ENCODE measurements around the gene TBC1D10B. TPM values are rescaled to one million over a fixed set of nuclear protein-coding genes. Genes with fewer than 3 reads are reported as not detected.

Gene TBC1D10B
- total RNA-seq, 2 experiments from 2014 or later, result 12.7 to 14.7 TPM

DNA sequence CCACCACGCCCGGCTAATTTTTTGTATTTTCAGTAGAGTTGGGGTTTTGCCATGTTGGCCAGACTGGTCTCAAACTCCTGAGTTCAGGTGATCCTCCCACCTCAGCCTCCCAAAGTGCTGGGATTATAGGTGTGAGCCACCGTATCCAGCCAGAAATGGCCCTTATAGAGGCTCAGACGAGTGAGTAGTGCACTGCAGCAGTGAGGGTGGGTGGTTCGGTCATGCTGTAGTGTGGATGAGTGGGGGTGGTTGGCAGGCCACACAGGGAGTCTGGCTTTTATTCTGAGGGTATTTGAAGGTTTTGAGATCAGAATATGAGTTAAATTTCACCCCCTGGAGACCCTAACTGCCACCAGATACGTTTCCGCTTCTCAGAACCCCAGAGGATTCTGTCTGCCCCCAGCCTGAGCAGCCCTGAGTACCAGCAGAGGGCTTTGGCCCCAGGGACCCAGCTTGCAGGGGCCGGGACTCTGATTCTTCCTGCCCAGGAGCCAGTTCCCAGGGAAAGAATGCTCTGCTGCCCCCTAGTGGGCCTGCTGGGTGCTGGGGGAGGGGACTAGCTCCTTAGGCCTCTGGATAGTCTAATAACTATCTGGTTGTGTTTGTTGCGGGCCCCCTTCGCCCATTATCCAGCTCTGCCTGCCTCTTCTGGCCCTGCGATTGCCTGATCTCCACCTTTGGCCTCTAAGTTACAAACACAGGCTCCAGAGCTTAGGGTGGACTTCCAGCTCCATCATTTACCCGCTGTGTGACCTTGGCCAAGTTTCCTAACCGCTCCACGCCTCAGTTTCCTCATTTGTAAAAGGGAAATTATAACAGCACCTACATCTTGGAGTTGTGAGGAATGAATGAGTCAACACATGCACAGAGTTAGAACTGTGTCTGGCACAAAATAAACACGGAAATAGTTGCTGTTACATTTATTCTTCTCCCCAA, 39.1 kb upstream of the TBC1D10B start:
- peaks cover 31% of the 10 kb centered on the region for H3K4me1 ChIP-seq (ENCODE audit: insufficient read depth, low read length)
- no peaks in the 10 kb centered on the region for H3K9me3 ChIP-seq (ENCODE audit: control insufficient read depth in 1 of 2, insufficient read depth in 1 of 2, low read length in 2 of 2)
- no peak overlapping the region for H3K4me3 ChIP-seq (ENCODE audit: low read length)
- intact Hi-C loops (cut with DNase I, micrococcal nuclease), result loop anchor here (1.0 to 10.0 kb wide), 6 partner anchors 27 to 345 kb away; partner anchors contain the start of genes ALDOA (in 2 of the 2), CD2BP2 (in 2 of the 2), MYL11 (in 1 of the 2) and SEPTIN1 (in 1 of the 2)
- H3K27ac Mint-ChIP-seq, result peak overlapping the region; percentile 79
- ChIA-PET POLR2A (interaction anchor here (0.6 to 5.1 kb wide), 12 partner anchors 9 to 344 kb away, joined by 3 to 131 read pairs (median 5); partner anchors contain the start of genes ALDOA, CORO1A, DCTPP1 and FBRS), CTCF (interaction anchor here (0.5 to 3.9 kb wide), 34 partner anchors 8 to 346 kb away, joined by 3 to 20 read pairs (median 4); partner anchors contain the start of genes CD2BP2, CORO1A, DCTPP1 and MYL11)
- peak overlapping the region; percentile 84 for H3K4me3 Mint-ChIP-seq
- H3K4me1 Mint-ChIP-seq (ENCODE audit: low read depth), result peaks cover 21% of the 10 kb centered on the region
- no peaks in the 10 kb centered on the region for H3K27me3 ChIP-seq (ENCODE audit: control insufficient read depth in 1 of 2, insufficient read depth in 2 of 2, low read length in 2 of 2)
- TF ChIP-seq, protein P1, sequence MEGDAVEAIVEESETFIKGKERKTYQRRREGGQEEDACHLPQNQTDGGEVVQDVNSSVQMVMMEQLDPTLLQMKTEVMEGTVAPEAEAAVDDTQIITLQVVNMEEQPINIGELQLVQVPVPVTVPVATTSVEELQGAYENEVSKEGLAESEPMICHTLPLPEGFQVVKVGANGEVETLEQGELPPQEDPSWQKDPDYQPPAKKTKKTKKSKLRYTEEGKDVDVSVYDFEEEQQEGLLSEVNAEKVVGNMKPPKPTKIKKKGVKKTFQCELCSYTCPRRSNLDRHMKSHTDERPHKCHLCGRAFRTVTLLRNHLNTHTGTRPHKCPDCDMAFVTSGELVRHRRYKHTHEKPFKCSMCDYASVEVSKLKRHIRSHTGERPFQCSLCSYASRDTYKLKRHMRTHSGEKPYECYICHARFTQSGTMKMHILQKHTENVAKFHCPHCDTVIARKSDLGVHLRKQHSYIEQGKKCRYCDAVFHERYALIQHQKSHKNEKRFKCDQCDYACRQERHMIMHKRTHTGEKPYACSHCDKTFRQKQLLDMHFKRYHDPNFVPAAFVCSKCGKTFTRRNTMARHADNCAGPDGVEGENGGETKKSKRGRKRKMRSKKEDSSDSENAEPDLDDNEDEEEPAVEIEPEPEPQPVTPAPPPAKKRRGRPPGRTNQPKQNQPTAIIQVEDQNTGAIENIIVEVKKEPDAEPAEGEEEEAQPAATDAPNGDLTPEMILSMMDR (IDR thresholded peaks at IDR 0.05), result peak; percentile 91
- peaks cover 11% of the 10 kb centered on the region for H3K36me3 Mint-ChIP-seq (ENCODE audit: low read depth)
- peaks cover 10% of the 10 kb centered on the region for H3K36me3 ChIP-seq (ENCODE audit: insufficient read depth, low read length)
- peak overlapping the region in 1 of 2 donors; percentile 21 for H3K27ac ChIP-seq (ENCODE audit: low read depth in 1 of 2, low read length in 2 of 2)
- no peaks in the 10 kb centered on the region for H3K27me3 Mint-ChIP-seq
- H3K9me3 Mint-ChIP-seq, result no peaks in the 10 kb centered on the region
- peak; percentile 85 to 97 (median 93) for DNase-seq
- ATAC-seq (ENCODE audit: poor library complexity), result peak; percentile 77

DNA sequence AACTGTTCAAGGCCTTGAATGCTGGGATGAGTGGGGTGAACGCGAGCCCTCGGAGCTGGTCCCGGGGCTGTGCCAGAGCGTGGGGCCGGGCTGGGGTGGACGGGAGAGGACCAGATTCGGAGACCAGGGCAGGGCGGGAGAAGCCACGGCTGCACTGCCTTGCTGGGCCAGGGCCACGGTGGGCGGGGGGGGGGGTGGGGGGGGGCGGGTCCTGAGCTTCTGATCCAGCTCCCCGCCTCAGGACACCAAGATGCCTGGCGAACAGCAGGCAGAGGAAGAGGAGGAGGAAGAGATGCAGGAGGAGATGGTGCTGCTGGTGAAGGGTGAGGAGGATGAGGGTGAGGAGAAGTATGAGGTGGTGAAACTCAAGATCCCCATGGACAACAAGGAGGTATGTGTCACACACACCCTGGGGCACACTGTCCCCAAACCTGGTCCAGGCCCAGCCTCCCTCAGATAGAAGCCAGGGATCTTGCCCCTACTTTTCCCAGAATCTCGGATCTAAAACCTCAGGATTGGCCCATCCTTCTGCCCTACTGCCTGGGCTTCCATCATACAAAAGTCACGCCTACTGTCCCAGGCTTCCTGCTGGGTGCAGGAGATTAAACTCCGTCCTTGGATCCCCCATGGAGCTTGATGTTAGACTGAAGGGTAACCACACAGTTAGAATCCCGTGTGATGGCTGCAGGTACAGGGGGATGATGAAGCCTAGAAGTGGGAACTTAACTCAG, 37.7 kb upstream of the TBC1D10B start:
- ChIA-PET CTCF (interaction anchor here (0.7 to 3.9 kb wide), 9 partner anchors 10 to 53 kb away, joined by 3 to 20 read pairs (median 9); partner anchors contain the start of genes CD2BP2, DCTPP1, SEPTIN1 and TBC1D10B), POLR2A (interaction anchor here (0.6 to 5.1 kb wide), 16 partner anchors 8 to 315 kb away, joined by 3 to 131 read pairs (median 6); partner anchors contain the start of genes CORO1A, DCTPP1, FBRS and SEPTIN1)
- no peaks in the 10 kb centered on the region for H3K9me3 ChIP-seq (ENCODE audit: control insufficient read depth in 1 of 2, insufficient read depth in 1 of 2, low read length in 2 of 2)
- Mint-ChIP-seq H3K4me1 (ENCODE audit: low read depth) (peaks cover 21% of the 10 kb centered on the region), H3K27me3 (no peaks in the 10 kb centered on the region), H3K36me3 (ENCODE audit: low read depth) (peaks cover 11% of the 10 kb centered on the region), H3K4me3 (peak overlapping the region; percentile 77), H3K9me3 (no peaks in the 10 kb centered on the region), H3K27ac (peak overlapping the region; percentile 38)
- peak overlapping the region; percentile 69 for H3K4me3 ChIP-seq (ENCODE audit: low read length)
- peaks cover 31% of the 10 kb centered on the region for H3K4me1 ChIP-seq (ENCODE audit: insufficient read depth, low read length)
- peaks cover 6% of the 10 kb centered on the region for H3K36me3 ChIP-seq (ENCODE audit: insufficient read depth, low read length)
- DNase-seq (no peak), ATAC-seq (ENCODE audit: poor library complexity) (no peak)
- H3K27me3 ChIP-seq (ENCODE audit: control insufficient read depth in 1 of 2, insufficient read depth in 2 of 2, low read length in 2 of 2), result no peaks in the 10 kb centered on the region
- intact Hi-C loops (cut with DNase I, micrococcal nuclease), result loop anchor here (2.0 to 10.0 kb wide), 4 partner anchors 29 to 343 kb away; partner anchors contain the start of genes CD2BP2 (in 2 of the 2), ALDOA (in 1 of the 2), MYL11 (in 1 of the 2) and TBC1D10B (in 1 of the 2)
- H3K27ac ChIP-seq (ENCODE audit: low read depth in 1 of 2, low read length in 2 of 2), result peak overlapping the region; percentile 29 to 67
- TF ChIP-seq, protein P1 (IDR thresholded peaks at IDR 0.05), result no peak

Measured in CD4-positive, alpha-beta T cell (primary cell).